Heart right ventricle (tissue), 16 donors: ENCODE results near the gene ARID5A. TPM values are rescaled to one million over a fixed set of nuclear protein-coding genes. Genes with fewer than 3 reads are reported as not detected.

Experiments used
- ATAC-seq, 8 donors: fragments of 200-7000 bp; cut with Tn5 transposase; one replicate each; pipeline ENCODE4 v1.9.1; 2020; ENCODE audit warnings: mild to moderate bottlenecking in 8 of 8, moderate library complexity in 8 of 8, moderate number of reproducible peaks in 1 of 8
- DNase-seq, 2 donors: peaks; one replicate each; pipeline ENCODE4 v3.0.0-alpha.2; 2020
- H3K27ac ChIP-seq, 10 donors: fragments of 200-600 bp; sonication (generic) in 2 of 10; one replicate each; pipeline versions ENCODE4 v1.5.0 to v1.8.0; 2020 to 2022; ENCODE audit warnings: mild to moderate bottlenecking in 3 of 10
- H3K27me3 ChIP-seq, 7 donors: fragments of 200-600 bp; one replicate each; pipeline ENCODE4 v1.8.0; 2021 to 2022; ENCODE audit warnings: mild to moderate bottlenecking in 2 of 7
- H3K36me3 ChIP-seq, 9 donors: fragments of 200-600 bp; sonication (generic) in 1 of 9; one replicate each; pipeline versions ENCODE4 v1.5.0 to v1.8.0; 2020 to 2022; ENCODE audit warnings: mild to moderate bottlenecking in 2 of 9
- H3K4me1 ChIP-seq, 9 donors: fragments of 200-600 bp; sonication (generic) in 1 of 9; one replicate each; pipeline versions ENCODE4 v1.5.0 to v1.8.0; 2020 to 2022; ENCODE audit warnings: mild to moderate bottlenecking in 4 of 9
- H3K4me3 ChIP-seq, 10 donors: fragments of 200-600 bp; sonication (generic) in 2 of 10; one replicate each; pipeline versions ENCODE4 v1.5.0 to v1.8.0; 2020 to 2022; ENCODE audit warnings: mild to moderate bottlenecking in 7 of 10, moderate library complexity in 2 of 10
- H3K9me3 ChIP-seq, 11 donors: fragments of 200-600 bp in 10 of 11; sonication (generic) in 2 of 11; one replicate each; pipeline versions ENCODE4 v1.5.0 to v1.8.0; 2013 to 2022; ENCODE audit warnings: mild to moderate bottlenecking in 2 of 11, control low read depth in 1 of 11, moderate library complexity in 1 of 11
- WGBS, 2 donors: extraction: QIAGEN DNeasy Blood & Tissue Kit; methylation state at CpG; one replicate each; pipeline ENCODE4 v1.1.7; 2013; ENCODE audit warnings: inconsistent platforms in 1 of 2; 5-methylcytosine and 5-hydroxymethylcytosine counted together
- intact Hi-C, 10 donors: fragments of 100-400 bp; cut with DNase I; formaldehyde crosslinking; loops; one replicate each; pipeline versions ENCODE4 v1.11.1 to v1.14.2; 2022
- polyA plus RNA-seq, 2 donors: library from polyadenylated mRNA; stranded (reverse); fragments of 200-250 nt; gene quantifications; one replicate each; pipeline ENCODE4 v1.2.3, GENCODE V29; 2013
- total RNA-seq, 10 donors: library from RNA; stranded (reverse); fragmentation: NEBNext Ultra II Directional in 3 of 10; extraction: Animal tissue kit (Norgen Biotek cat#: 25700) in 3 of 10; gene quantifications; one replicate each; pipeline versions ENCODE4 v1.2.1 to v1.2.4, GENCODE V29; 2021 to 2023
- TF ChIP-seq, protein P1 (sequence below), 9 donors: fragments of 200-600 bp; sonication (generic) in 2 of 9; IDR thresholded peaks; one replicate each; pipeline versions ENCODE4 v1.5.0 to v1.8.0; 2021 to 2022; ENCODE audit warnings: antibody characterized with exemption in 9 of 9, mild to moderate bottlenecking in 5 of 9, moderate library complexity in 1 of 9
- donor health status: Arrhythmogenic right ventricular cardiomyopathy.
- donor health status: ischemic (EF 13 %, LVEDD 7.1; RV severe dilation, severe dysfunction).
- donor health status: healthy with polysubstance abuse.
- donor health status: DM: no; HTN: yes; CAD: no.
- donor health status: DM: no; HTN: no; CAD: no.
- donor health status: ischemic (EF 25% LVEDD 6.9; RV normal size, moderate dysfunction).
- donor health status: ischemic (EF 25% LVEDD 5.7; RV mildly dilated, moderate dysfunction).
- donor health status: healthy.
- donor health status: DM: yes; HTN: yes; CAD: no.
- donor health status: Ischemic cardiomyopathy.
- donor health status: ischemic (EF 35%, LVEDD 5.7; RV mildly dilated, moderate dysfunction).
- donor health status: nonischemic (EF 11% LVEDD 7.7; RV severe dilation, severe dysfunction).
- donor health status: DM: yes; HTN: yes; CAD: no.
- donor health status: PGD.
- donor health status: ischemic (EF 29% LVEDD 5.4; RV normal size, mild dysfunction).
- donor health status: nonischemic (EF 23%, LVEDD 6.1; RV moderate dilation, normal function).

ARID5A gene
- total and polyA plus RNA-seq, 12 donors = 12.0 to 121 (median 41.1) TPM

DNA sequence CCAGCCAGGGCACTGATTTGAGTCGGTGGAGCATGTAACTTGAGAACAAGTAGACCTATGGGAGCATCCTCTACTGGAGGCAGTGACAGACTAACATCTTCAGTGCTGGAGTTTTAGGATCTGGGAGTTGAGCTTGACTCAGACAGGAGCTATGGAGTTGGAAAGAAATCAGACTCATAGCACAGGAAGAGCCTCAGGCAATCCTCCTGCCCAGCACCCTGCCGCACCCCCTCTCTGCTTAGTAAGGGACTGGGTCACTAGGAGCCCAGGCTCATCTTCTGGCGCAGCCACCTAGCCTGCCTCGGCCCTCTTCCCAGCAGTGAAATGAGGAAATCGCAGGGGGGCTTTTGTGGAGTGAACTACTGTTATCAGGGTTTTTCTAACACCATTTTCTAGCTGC is 3.6 kb downstream of the ARID5A start:
- no peaks in the 10 kb centered on the region for H3K9me3 ChIP-seq
- peaks cover 8 to 85% (median 50%) of the 10 kb centered on the region in 9 donors for H3K4me1 ChIP-seq
- no peaks in the 10 kb centered on the region for H3K27me3 ChIP-seq
- DNase-seq = no peak
- ATAC-seq = no peak
- WGBS, 2 donors = 75 to 79% methylated on average over 5 of the region's 5 CpGs
- TF ChIP-seq, protein P1, sequence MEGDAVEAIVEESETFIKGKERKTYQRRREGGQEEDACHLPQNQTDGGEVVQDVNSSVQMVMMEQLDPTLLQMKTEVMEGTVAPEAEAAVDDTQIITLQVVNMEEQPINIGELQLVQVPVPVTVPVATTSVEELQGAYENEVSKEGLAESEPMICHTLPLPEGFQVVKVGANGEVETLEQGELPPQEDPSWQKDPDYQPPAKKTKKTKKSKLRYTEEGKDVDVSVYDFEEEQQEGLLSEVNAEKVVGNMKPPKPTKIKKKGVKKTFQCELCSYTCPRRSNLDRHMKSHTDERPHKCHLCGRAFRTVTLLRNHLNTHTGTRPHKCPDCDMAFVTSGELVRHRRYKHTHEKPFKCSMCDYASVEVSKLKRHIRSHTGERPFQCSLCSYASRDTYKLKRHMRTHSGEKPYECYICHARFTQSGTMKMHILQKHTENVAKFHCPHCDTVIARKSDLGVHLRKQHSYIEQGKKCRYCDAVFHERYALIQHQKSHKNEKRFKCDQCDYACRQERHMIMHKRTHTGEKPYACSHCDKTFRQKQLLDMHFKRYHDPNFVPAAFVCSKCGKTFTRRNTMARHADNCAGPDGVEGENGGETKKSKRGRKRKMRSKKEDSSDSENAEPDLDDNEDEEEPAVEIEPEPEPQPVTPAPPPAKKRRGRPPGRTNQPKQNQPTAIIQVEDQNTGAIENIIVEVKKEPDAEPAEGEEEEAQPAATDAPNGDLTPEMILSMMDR (IDR thresholded peaks at IDR 0.05) = no peak
- peak overlapping the region in 5 of 10 donors; percentile 21 to 100 (median 42) for H3K27ac ChIP-seq
- H3K36me3 ChIP-seq = peaks cover 0 to 61% (median 0%) of the 10 kb centered on the region in 9 donors
- peak overlapping the region in 1 of 10 donors; percentile 96 for H3K4me3 ChIP-seq
- intact Hi-C loops = loop anchor here in 1 of 10 donors (10.0 kb wide), 1 partner anchor 225 kb away; the partner anchor contains the start of gene CNNM4

DNA sequence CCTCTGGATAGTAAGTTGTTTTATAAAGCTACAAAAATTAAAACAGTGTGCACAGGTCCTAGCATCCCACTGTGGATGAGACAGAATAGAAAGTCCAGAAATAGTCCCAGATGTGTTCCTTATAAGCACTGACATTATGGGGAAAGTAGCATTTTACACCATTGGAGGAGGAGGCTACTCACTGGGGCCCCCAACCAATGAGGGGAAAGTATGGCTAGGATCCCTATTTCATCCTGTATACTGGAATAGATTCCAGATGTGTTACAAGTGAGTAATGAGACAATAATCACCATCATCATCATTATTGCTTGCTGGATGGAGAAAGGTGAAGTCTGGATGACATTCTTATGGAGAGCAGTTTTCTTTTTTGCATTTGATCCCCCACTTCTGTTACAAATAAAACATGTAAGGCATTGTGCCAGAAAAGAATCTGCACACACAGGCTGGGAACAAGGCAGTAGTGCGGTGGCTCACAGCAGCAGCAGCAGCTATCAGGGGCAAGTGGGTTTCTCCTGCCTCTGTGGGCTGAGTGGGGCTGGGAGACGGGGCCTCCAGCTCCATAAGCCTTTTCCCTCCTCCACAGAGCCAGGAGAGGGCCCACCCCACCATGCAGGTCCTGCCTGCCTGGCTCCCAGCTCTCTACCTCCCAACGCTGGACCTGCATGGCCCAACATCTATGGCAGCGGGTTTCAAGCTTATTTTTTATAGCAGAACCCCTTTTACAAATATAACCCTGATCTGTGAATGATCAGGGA is 5.0 kb downstream of the ARID5A start:
- Histone ChIP-seq H3K36me3 (peaks cover 0 to 75% (median 3%) of the 10 kb centered on the region in 9 donors), H3K4me3 (no peak overlapping the region), H3K27me3 (no peaks in the 10 kb centered on the region), H3K9me3 (no peaks in the 10 kb centered on the region), H3K27ac (no peak overlapping the region), H3K4me1 (peaks cover 8 to 86% (median 44%) of the 10 kb centered on the region in 9 donors)
- no peak for ATAC-seq
- WGBS, 2 donors = 88 to 91% methylated on average over 4 of the region's 4 CpGs
- DNase-seq = no peak
- TF ChIP-seq, protein P1 (IDR thresholded peaks at IDR 0.05) = no peak
- intact Hi-C loops = loop anchor here in 1 of 10 donors (10.0 kb wide), 1 partner anchor 223 kb away; the partner anchor contains the start of gene CNNM4

DNA sequence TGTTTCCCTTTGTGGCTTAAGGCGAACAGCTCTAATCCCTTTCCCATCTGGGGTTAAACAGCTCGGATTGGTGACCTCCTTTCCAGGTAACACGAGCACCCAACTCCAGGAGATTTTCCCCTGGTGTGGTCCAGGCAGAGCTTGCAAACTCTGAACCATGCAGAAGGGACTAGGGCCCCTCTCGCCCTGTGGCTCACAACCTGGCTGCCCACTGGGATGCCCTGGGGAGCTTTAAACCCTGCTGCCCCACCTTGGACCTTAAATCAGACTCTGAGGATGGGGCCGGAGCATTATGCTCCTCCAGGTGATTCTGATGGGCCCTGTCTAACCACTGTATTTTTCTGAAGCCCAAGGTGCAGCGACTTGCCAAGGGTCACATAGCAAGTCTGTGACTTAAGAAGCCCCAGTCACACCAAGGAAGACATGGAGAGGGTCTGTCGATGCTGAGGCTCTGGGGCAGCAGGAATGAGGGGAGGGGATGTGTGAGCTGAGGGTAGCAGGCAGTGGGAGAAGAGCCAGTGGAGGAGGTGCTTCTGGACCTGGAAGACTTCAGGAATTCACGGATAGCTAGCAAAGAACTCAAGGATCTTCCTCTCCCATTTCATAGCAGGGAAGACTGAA is 5.9 kb downstream of the ARID5A start:
- no peaks in the 10 kb centered on the region for H3K9me3 ChIP-seq
- intact Hi-C loops = loop anchor here in 1 of 10 donors (10.0 kb wide), 1 partner anchor 222 kb away; the partner anchor contains the start of gene CNNM4
- H3K27me3 ChIP-seq = no peaks in the 10 kb centered on the region
- DNase-seq = no peak
- peaks cover 0 to 84% (median 8%) of the 10 kb centered on the region in 9 donors for H3K36me3 ChIP-seq
- H3K4me3 ChIP-seq = no peak overlapping the region
- TF ChIP-seq, protein P1 (IDR thresholded peaks at IDR 0.05) = no peak
- ATAC-seq = no peak
- H3K27ac ChIP-seq = peak overlapping the region in 1 of 10 donors; percentile 17
- H3K4me1 ChIP-seq = peaks cover 8 to 95% (median 46%) of the 10 kb centered on the region in 9 donors
- 92 to 95% methylated on average over 8 of the region's 8 CpGs for WGBS, 2 donors

DNA sequence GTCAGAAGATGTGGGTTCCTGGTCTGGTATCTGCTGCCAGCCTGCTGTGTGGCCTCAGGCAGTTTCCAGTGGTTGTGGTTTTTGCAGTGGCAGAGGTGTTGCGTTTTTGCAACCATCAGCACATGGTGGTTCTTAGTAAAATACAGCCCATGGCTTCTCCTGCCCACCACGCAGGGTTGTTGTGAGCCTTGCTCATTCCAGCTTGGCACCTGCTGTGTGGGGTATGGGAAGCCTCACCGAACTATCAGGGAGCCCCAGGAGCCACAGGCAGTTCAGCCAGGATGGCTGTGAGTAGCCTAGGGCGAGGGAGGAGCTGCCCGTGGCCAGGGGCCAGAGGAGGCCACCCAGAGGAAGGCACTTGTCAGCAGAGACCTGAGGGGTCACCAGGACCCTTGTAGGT is 9.8 kb downstream of the ARID5A start:
- H3K9me3 ChIP-seq = no peaks in the 10 kb centered on the region
- no peaks in the 10 kb centered on the region for H3K27me3 ChIP-seq
- no peak for ATAC-seq
- 95 to 97% methylated on average over 5 of the region's 5 CpGs for WGBS, 2 donors
- DNase-seq = no peak
- H3K4me3 ChIP-seq = no peak overlapping the region
- H3K36me3 ChIP-seq = peaks cover 7 to 98% (median 44%) of the 10 kb centered on the region in 9 donors
- TF ChIP-seq, protein P1 (IDR thresholded peaks at IDR 0.05) = no peak
- H3K4me1 ChIP-seq = peaks cover 0 to 73% (median 17%) of the 10 kb centered on the region in 9 donors
- intact Hi-C loops = loop anchor here in 1 of 10 donors (10.0 kb wide), 1 partner anchor 218 kb away; the partner anchor contains the start of gene CNNM4
- peak overlapping the region in 1 of 10 donors; percentile 18 for H3K27ac ChIP-seq
